ENCODE data around the gene TMEM14B. TPM values are rescaled to one million over a fixed set of nuclear protein-coding genes. Genes with fewer than 3 reads are reported as not detected.

TMEM14B gene
- total and polyA plus RNA-seq, 12 donors, result 74.3 to 210 (median 123) TPM

DNA sequence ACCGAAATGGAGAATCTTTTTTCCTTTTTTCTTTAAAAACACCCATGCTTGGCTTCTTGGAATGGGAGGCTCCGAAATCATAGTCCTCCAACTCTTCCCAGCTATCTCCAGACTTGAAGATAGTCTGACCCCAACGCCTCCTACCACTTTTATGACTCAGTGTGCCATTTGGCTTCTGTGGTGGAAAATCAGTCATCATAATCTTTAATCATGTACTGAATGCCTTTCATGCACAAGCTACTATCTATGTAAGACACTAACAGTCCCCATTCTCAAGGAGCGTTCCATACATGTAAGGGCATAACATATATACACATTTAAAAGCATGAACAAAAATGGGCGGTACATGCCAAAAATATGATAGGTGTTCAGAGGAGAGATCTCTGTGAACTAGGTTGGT lies 44.1 kb downstream of the TMEM14B start:
- DNase-seq, result no peak
- WGBS, 4 donors, result 93 to 98% (median 96%) methylated on average over 5 of the region's 5 CpGs
- Histone ChIP-seq H3K27ac (no peak overlapping the region), H3K9me3 (replicated peaks in 1 of 3) (no peaks in the 10 kb centered on the region), H3K36me3 (replicated peaks in 1 of 2) (no peaks in the 10 kb centered on the region), H3K4me1 (replicated peaks in 1 of 2) (no peaks in the 10 kb centered on the region), H3K4me3 (no peak overlapping the region), H3K27me3 (no peaks in the 10 kb centered on the region)
- no peak for TF ChIP-seq CTCF (IDR thresholded peaks at IDR 0.05)
- TF ChIP-seq POLR2A (IDR thresholded peaks at IDR 0.05), result no peak
- intact Hi-C loops (cut with DNase I), result no loop called here

DNA sequence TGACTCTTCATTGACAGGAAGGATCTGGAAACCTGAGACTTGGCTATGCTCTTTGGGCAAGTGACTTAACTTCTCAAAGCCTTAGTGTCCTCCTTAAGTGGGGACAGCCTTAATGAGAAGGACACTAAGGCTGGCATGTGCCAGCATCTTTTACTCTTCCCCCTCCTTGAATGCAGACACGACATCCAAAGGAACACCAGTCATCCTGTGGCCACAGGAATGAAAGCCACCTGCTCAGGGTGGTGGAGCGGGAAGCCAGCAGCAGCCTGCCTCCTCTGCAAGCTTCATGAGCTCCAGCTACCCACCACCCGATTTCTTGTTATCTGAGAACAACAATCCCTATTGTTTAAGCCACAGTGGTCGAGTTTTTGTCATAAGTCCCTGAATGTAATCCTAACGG lies 44.5 kb downstream of the TMEM14B start:
- H3K9me3 ChIP-seq (replicated peaks in 1 of 3), result no peaks in the 10 kb centered on the region
- no peak for DNase-seq
- H3K27ac ChIP-seq, result no peak overlapping the region
- WGBS, 4 donors, result 88 to 93% (median 91%) methylated on average over 5 of the region's 5 CpGs
- H3K36me3 ChIP-seq (replicated peaks in 1 of 2), result no peaks in the 10 kb centered on the region
- intact Hi-C loops (cut with DNase I), result no loop called here
- H3K4me1 ChIP-seq (replicated peaks in 1 of 2), result no peaks in the 10 kb centered on the region
- H3K27me3 ChIP-seq, result no peaks in the 10 kb centered on the region
- TF ChIP-seq POLR2A (IDR thresholded peaks at IDR 0.05) (no peak), CTCF (IDR thresholded peaks at IDR 0.05) (no peak)
- no peak overlapping the region for H3K4me3 ChIP-seq

- 86 to 100% (median 94%) methylated on average over 3 of the region's 3 CpGs for WGBS, 4 donors
- H3K4me1 ChIP-seq (replicated peaks in 1 of 2), result no peaks in the 10 kb centered on the region
- no peaks in the 10 kb centered on the region for H3K9me3 ChIP-seq (replicated peaks in 1 of 3)
- no peaks in the 10 kb centered on the region for H3K36me3 ChIP-seq (replicated peaks in 1 of 2)
- no peaks in the 10 kb centered on the region for H3K27me3 ChIP-seq
- no peak for DNase-seq
- H3K4me3 ChIP-seq, result no peak overlapping the region
- TF ChIP-seq POLR2A (IDR thresholded peaks at IDR 0.05) (no peak), CTCF (IDR thresholded peaks at IDR 0.05) (no peak)
- intact Hi-C loops (cut with DNase I), result no loop called here
- no peak overlapping the region for H3K27ac ChIP-seq
These were observed 45.4 kb downstream of the TMEM14B start for GRCh38 chr6:10793035-10793434.

- H3K27me3 ChIP-seq, result no peaks in the 10 kb centered on the region
- intact Hi-C loops (cut with DNase I), result no loop called here
- TF ChIP-seq POLR2A (IDR thresholded peaks at IDR 0.05) (no peak), CTCF (IDR thresholded peaks at IDR 0.05) (no peak)
These were observed 46.1 kb downstream of the TMEM14B start for GRCh38 chr6:10793695-10794094.

More at GRCh38 chr6:10793695-10794094, 46.1 kb downstream of the TMEM14B start:
- Histone ChIP-seq H3K36me3 (replicated peaks in 1 of 2) (no peaks in the 10 kb centered on the region), H3K4me3 (no peak overlapping the region), H3K4me1 (replicated peaks in 1 of 2) (no peaks in the 10 kb centered on the region), H3K27ac (no peak overlapping the region), H3K9me3 (replicated peaks in 1 of 3) (no peaks in the 10 kb centered on the region)
- no peak for DNase-seq
- WGBS, 4 donors, result 83 to 92% (median 89%) methylated on average over 6 of the region's 6 CpGs
